HG02981 (cell line): Measurements from ENCODE around the gene SULT1C4.

Experiments used
- ATAC-seq: cut with Tn5 transposase; IDR thresholded peaks from one replicate; pipeline ENCODE4 v1.9.1; 2021; ENCODE audit warnings: mild to moderate bottlenecking, moderate library complexity; ENCODE audit not compliant: unreplicated experiment

The SULT1C4 gene

DNA sequence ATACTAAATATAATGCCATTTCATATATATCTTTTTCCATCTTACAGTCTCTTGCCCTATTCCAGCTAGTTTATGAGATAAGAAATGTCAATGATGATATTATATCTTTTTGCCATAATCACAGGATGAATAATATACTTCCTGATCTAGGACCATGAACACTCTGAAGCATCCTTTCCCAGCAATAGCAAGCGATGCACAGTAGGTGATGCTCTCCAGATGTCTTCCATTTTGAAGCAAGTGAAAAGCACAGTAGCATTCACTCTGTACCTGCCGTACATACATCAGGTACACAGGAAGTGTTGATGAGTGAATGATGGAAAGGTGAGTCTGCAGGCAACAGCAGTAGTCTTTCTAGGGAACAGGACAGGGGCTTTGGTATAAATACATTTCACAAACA lies 8.6 kb upstream of the SULT1C4 start:
- no peak for ATAC-seq

DNA sequence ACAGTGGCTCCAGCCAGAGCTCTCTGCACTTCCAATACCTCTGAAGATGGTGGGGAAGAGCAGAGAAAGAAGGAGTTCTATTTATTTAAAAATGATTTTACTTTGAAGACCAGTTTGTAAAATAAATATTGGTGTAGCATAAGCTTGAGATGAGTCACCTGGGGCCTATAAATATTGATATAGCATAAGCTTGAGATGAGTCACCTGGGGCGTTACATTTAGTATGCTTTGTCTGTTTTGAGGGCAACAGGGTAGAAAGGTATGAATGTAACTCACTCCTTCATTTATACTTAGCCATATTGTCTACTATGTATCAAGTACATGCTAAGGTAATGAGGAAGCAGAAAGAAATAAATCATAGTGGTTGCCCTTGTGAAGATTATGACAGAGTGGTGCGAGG lies 7.7 kb upstream of the SULT1C4 start:
- ATAC-seq = no peak

DNA sequence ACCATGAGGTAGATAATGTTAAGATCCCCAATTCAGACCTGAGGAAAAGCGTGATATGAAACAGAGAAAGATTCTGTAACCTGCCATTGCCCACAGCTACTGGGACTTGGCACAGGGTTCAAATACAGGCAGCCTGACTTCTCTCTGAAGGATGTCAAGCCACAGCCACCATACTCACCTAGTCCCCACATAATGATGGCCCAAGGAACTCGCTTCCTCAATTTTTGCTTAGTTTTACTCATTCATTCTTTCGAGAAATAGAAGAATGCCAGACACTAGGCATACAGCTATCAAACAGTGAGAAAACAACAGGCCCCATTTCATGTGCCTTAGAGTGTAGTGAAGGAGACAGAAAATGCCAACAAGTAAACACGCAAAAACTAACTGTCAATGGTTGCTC lies 980 bp upstream of the SULT1C4 start:
- no peak for ATAC-seq

DNA sequence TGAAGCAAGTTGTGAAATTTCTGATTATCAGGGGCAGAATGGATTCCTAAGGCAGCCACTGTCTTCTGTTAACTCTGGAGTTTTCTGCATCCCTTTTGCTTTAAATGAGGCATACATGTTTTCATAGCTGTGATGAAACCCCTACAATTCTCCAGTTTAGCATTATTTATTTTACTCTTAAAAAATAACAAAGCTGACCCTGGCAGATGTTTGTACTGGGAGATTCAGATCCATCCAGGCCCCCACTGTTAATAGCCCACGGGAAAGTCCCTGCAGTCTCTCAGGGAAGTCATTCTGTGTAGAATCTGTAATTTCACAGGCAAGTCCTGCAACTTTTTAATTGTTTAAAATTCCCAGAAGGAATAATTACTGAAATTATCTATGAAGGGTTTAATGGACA lies 353 bp upstream of the SULT1C4 start:
- ATAC-seq = no peak

DNA sequence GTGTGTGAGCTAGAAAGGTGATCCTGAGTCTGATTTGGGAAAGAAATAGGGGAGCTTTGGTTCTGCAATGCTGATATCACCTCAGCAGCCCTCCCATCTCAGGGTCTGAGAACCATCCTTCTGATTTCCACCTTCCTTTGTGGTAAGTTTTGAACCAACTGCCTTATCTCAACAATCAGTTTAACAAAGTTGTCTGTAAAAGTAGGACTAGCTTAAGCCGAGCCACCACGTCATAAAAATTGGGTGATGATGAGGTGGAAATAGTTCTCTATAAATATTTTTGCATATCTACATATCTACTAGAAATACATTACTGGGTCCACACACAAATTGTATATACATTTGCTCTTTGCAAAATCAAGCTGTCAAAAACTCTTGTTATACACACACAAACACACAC lies 1.1 kb downstream of the SULT1C4 start:
- ATAC-seq = no peak

DNA sequence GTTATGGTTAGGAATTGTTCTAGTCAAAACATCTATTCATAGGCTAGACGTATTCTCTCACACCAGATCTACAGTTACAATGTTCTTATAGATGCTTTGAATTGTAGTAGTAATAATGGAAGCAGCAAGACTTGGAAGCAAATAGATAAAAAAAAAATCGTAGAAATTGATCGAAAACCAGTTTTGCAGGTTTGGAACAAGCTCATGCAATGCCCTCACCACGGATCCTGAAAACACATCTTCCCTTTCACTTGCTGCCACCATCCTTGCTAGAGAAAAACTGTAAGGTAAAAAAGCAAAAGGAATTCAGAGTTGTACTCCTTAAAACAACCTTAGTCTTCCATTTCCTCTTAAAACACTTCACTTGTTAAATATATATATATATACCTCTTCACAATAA lies 4.4 kb downstream of the SULT1C4 start:
- ATAC-seq = no peak

DNA sequence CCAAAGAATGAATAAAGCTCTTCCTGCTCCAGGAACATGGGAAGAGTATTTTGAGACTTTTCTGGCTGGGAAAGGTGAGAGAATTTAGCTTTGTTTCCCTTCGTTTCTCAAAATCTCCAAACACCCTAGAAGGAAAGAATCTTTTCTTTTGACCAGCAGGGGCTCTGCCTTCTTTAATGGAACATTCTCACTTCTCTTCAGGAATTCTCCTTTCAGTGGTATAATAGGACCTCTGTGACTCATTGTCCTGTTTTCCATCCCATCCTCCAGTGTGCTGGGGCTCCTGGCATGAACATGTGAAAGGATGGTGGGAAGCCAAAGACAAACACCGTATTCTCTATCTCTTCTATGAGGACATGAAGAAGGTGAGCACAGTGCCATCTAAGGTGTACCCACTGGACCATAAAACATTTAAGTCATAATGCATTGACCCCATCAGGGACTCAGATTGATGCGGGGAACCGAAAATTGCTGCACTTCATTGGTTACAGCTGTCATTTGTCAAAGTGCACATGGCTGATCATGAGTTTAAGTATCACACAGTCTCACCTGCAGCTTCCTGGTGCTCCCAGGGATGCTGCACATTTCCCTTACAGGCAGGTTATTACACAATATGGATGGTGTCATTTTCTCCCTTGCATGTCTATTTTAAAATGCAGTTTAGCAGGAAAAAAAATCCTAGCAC lies 5.5 kb downstream of the SULT1C4 start:
- ATAC-seq = no peak

DNA sequence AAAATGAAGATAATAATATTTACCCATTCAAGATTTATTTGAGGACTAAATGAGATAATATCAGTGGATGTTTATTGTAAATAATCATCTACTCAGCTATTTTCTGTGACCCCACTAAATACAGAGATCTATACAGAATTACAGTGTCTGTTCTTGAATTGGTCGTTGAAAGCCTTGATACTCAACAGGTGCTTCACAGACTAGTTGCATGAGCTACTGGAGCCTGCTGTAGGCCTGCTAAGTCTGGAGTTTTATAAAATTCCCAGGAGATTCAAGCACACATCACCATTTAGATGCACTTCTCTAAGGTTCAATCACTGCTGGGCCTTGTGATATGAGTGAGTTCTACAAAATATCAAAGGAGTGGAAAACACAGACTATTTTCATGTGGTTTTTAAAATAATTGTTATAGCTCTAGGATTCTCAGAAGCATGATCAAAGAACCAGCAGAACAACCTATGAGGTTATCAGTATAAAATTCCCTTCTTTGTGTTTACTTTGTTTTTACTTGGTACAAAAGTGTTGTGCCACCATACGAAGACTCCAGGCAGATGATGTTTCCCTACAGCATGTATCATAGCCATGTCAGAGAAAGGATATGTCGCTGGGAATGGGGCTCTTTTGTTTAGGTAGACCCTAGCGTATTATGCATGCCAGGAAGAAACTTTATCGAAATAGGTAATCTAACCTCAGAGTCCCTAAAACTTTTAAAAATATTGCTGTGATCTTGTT lies 7.1 kb downstream of the SULT1C4 start:
- ATAC-seq = no peak

DNA sequence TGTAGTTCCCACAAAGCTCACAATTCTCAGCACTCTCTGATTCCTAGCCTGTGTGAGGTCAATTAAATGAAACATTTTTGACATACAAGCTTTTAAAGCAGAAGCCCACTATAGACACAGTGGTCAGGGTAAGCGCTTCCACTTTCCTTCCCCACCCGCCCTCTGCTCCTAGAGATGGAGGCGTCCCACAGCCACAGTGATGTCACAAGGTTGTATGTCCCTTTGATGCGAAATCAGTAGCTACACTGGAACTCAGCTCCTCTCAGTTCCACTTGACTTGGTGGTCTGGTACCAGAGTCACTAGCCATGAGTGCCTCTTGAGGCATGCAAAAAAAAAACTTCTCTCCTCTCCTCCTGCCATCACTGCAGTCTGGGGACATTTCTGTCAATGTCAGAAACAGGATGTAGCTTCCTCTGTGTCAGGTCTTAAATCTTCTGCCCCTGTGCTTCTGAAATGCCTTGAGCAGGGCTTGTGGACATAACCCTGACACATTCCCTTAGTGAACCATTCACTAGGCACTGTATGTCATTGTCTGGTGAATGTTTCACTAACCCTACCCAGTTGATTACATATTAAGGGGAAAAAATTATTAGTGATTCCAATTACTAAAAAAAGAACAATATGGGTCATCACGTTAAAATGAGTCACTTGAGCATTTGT lies 7.8 kb downstream of the SULT1C4 start:
- peak; percentile 88 for ATAC-seq

DNA sequence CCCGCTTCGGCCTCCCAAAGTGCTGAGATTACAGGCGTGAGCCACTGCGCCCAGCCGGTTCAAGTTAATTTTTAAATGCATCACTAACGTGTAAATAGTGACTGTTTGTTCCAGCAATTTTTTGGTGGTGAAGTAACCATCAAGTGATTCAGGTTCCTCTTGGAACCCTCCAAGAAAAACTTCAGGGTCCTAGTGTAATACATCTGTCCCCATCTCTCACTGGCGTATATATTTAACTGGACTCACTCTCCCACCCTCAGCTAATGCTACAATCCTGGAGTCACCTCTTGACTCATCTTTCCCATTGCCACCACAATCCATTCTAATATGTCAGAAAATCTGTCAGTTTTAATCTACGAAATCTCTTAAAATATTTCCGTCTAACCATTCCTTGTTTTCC lies 10.3 kb downstream of the SULT1C4 start:
- no peak for ATAC-seq

DNA sequence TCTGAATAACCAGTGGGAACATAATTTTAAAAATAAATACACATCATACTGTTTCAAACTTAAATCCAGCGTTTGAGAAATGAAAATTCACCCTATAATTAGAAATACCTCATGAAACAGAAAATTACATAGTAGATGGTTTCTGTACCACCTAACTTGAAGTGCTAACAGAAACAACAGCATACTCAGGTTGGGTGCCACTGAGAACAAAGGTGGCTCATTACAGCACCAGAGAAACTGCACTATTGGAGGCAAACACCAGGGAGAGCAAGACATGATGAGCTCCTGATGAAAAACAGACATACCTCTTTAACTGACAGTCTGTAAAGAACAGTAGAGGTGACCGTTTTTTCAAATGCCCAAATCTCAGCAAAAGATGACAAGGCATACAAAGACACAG lies 12.6 kb downstream of the SULT1C4 start:
- ATAC-seq = no peak

DNA sequence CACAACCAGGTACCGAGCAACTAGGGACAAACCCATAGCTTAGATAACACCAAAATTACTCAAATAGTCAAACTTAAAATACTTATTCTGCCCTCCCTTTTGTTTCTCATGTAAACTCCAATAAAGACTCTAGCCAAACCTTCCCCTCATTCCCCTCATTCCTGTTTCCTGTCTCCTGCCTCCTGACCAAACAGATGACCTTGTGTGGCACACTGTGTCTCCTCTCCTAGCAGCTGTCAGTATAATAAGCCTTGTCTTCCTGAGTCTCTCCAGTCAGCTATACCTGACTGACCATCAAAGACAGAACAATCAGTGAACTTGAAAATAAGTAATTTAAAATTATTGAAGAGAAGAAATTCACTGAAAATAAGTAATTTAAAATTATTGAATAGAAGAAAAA lies 14.3 kb downstream of the SULT1C4 start:
- no peak for ATAC-seq

DNA sequence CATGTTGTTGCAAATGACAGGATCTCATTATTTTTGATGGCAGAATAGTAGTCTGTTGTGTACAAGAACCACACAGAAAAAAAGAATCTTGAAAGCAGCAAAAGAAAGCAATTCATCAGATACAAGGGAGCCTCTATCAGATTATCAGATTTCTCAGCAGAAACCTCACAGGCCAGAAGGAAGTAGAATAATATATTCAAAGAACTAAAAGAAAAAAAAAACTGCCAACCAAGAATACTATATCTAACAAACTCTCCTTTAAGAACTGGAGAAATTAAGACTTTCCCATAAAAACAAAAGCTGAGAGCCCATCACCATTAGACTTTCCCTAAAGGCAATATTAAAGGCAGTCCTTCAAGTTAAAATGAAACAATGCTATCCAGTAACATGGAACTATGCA lies 15.4 kb downstream of the SULT1C4 start:
- ATAC-seq = no peak

DNA sequence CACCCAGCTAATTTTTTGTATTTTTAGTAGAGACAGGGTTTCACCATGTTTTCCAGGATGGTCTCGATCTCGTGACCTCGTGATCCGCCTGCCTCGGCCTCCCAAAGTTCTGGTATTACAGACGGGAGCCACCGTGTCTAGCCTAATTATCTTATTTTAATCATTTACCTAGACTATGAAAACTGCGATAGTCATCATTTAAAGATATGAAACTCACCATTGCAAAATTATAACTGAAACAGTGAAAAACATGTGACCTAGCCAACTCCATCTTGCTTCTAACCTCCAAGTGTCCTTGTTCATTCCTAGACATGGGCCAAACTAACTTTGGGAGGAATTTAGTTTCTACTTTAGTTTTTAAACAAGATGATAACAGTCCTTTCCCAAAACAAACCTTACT lies 17.4 kb downstream of the SULT1C4 start:
- ATAC-seq = no peak

DNA sequence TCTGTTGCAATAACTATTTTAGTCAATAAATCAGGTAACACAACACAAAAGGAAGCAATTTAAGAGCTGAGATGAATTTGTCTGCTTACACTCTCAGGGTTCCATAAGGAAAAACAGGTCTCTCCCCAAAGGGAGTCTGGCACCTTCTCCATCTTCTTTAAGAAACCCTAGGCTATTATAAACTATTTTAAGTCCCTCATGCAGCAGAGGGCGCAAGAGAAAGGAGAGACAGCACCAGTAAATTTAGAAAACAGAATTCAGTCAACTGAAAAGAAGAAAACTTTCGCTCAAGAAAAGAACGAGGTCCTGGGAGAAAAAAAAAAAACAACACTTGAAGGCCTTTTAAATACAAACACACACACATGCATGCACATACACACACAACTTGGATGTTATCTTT lies 19.1 kb downstream of the SULT1C4 start:
- ATAC-seq = no peak

DNA sequence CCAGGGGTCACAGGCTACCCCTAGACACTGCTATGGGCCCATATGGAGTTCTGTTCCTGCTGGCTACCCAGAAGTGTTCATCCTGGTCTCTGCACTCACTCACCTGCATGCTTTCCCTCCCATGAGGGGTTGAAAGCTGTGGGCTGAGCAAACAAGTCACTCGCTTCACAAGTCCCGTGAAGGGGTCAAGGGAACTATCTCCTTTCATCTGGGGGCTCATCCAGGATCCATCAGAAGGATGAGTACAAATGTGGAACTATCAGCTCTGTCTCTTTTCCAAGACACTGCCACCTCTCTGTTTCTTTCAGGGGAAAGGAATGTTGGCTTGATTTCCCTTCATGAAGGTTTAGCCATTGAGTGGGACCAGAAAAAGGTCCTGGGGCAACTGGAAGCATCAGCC lies 21.7 kb downstream of the SULT1C4 start:
- ATAC-seq = no peak

DNA sequence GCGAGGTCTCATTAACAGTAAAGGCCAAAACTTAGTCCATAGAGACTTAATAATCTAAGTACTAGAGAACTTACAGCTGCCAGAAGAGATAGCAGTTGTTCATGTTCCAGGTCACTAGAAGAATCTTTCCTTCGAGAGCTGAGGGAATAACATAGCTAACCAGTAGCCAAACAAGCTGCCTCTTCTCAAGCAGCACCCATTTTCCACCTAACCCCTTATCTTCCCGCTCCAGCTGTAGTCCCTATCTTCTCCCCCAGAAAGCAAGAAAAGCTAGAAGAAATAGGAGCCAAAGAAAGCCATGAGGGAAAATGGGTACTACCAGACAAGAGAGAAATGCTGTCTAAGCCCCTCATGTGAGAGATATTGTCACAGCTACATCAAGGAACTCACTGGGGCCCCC lies 24.0 kb downstream of the SULT1C4 start:
- ATAC-seq = no peak

DNA sequence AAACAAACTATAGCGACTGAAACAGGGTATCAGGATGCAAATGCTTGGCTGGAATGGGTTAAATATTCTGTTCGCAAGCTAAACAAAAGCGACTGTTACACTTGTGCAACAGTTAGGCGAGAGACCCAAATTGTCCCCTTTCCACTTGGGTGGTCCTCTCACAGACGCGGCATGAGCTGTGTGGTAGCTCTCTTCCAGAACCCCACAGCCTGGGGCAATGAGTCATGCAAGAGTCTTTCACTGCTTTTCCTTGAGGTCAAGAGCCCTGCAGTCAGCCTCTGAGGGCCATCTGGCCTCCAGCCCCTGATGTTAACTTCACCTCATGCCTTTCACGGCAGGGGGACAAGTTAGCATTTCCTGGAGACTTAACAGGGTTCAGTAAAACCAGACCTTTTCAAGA lies 25.7 kb downstream of the SULT1C4 start:
- ATAC-seq = no peak

DNA sequence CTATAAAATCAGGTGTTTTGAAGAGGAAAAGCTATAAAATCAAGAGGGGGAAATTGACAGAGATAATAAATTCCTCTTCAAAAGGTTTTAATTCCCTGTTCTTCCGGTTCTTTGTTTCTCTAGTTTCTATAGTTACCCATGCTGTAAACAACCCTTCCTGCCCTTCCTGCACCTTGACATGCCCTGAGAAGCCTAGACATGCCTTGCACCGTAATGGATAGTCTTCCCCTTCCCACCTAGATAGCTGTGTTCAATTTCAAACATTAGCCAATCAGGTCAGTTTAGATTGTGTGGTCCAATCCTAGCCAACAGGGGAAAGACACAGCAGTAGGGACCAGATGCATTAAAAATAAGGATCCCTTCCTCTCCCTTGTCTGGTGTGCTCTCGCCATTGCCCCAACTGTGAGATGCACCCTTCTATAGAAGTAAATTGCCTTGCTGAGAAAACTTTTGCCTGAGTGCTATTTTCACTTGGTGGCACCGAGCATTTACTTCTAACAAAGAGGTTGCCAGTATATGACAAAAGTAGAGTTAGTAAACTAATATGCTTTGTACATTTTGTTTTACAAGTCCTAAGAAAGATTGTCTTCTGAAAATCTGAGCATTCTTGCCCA lies 27.1 kb downstream of the SULT1C4 start:
- no peak for ATAC-seq

DNA sequence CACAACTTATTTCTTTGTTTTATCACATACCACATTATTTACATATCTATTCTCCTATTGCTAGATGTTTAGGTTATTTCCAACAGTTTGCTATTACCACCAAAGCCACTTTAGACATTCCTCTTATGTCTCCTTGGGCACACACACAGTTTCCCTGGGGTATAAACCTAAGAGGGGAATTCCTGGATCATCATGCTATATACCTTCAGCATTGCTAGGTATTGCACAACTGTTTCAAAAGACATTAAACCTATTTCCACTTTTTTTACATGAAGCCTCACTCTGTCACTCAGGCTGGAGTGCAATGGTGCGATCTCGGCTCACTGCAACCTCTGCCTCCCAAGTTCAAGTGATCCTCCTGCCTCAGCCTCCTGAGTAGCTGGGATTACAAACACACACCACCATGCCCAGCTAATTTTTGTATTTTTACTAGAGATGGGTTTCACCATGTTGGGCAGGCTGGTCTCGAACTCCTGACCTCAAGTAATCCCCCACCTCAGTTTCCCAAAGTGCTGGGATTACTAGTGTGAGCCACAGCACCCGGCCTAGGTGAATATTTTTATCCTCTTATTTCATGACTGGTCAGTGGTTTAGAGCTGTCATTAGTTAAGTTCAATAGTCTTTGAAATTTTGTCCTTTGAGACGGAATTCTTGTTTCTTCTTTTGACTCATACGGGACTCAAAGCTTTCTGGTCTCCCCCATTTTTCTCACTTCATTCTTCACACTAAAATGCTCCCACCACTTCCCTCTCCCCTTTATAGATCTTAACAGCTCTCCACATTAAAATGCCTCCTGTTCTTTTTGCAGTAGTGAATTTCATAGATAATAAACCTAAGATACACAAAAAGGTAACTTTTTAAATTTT lies 30.3 kb downstream of the SULT1C4 start:
- no peak for ATAC-seq

DNA sequence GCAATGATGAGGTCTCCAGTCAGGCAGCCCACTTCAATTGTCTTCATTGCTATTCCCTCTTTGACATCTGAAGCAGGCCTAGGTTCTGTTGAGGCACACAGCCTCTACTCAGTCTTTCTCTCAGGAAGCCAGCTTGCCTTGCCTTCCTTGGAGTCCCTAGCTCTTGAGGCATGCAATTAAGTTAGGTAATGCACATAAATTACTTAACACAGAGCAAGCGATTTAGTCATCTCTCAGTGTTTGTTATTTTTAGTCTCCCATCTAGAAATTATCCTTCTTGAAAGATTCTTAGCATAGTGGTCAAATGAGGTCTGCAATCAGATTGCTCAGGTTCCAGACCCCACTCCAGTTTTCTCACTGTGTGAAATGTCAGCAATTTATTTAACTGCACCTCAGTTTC lies 32.0 kb downstream of the SULT1C4 start:
- no peak for ATAC-seq
